Measurements from ENCODE around the gene GPR176.

GPR176 gene

GRCh38 chr15:39798382-39798781, 121.7 kb downstream of the GPR176 start:
- Histone ChIP-seq H3K4me1 (ENCODE audit: control insufficient read depth, insufficient read depth, low read length) (0 out of 2 replicates have a peak, but pooled peaks cover 1% of the 10 kb centered on the region), H3K27me3 (ENCODE audit: control insufficient read depth, insufficient read depth, low read length) (no peaks in the 10 kb centered on the region), H3K9me3 (ENCODE audit: control insufficient read depth, insufficient read depth, low read length) (no peaks in the 10 kb centered on the region), H3K4me3 (ENCODE audit: low read length) (no peak overlapping the region), H3K27ac (ENCODE audit: low read length) (no peak overlapping the region), H3K36me3 (ENCODE audit: control insufficient read depth, insufficient read depth, low read length) (peaks cover 19% of the 10 kb centered on the region; the same call in 1 of the 2 replicates)
- DNase-seq (ENCODE audit: low read depth, low spot score), result no peak
- no CpG with 5 or more reads among the region's 6 CpGs for WGBS (ENCODE audit: insufficient coverage, insufficient read length)

DNA sequence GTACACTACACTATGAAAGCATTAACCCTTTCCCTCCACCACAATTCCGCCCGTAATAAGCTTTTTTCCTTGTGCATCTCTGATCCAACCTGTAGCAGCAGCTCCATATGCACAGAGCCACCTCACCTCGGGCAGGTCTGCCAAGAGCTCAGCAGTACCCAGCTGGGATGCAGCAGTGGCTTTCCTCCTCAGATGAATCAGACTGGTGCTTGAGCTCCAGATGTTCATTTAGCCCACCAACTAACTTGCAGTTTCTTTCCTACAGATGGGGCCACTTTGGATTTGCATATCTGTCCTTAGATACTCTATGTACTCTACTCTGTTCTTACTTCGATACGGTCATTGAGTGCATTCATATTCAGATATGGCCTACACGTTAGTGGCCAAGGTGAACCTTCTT, 122.7 kb downstream of the GPR176 start:
- Histone ChIP-seq H3K4me1 (ENCODE audit: control insufficient read depth, insufficient read depth, low read length) (0 out of 2 replicates have a peak, but pooled peaks cover 1% of the 10 kb centered on the region), H3K36me3 (ENCODE audit: control insufficient read depth, insufficient read depth, low read length) (peaks cover 19% of the 10 kb centered on the region; the same call in 1 of the 2 replicates), H3K27me3 (ENCODE audit: control insufficient read depth, insufficient read depth, low read length) (no peaks in the 10 kb centered on the region), H3K9me3 (ENCODE audit: control insufficient read depth, insufficient read depth, low read length) (no peaks in the 10 kb centered on the region), H3K27ac (ENCODE audit: low read length) (no peak overlapping the region), H3K4me3 (ENCODE audit: low read length) (no peak overlapping the region)
- DNase-seq (ENCODE audit: low read depth, low spot score), result no peak
- no CpG with 5 or more reads among the region's 6 CpGs for WGBS (ENCODE audit: insufficient coverage, insufficient read length)

GRCh38 chr15:39796601-39797000, 123.5 kb downstream of the GPR176 start:
- WGBS (ENCODE audit: insufficient coverage, insufficient read length), result no CpG with 5 or more reads among the region's 5 CpGs
- DNase-seq (ENCODE audit: low read depth, low spot score), result no peak
- peaks cover 14% of the 10 kb centered on the region; the same call in 1 of the 2 replicates for H3K36me3 ChIP-seq (ENCODE audit: control insufficient read depth, insufficient read depth, low read length)
- no peak overlapping the region for H3K4me3 ChIP-seq (ENCODE audit: low read length)
- H3K27ac ChIP-seq (ENCODE audit: low read length), result no peak overlapping the region
- H3K4me1 ChIP-seq (ENCODE audit: control insufficient read depth, insufficient read depth, low read length), result 0 out of 2 replicates have a peak, but pooled peaks cover 1% of the 10 kb centered on the region
- no peaks in the 10 kb centered on the region for H3K9me3 ChIP-seq (ENCODE audit: control insufficient read depth, insufficient read depth, low read length)
- no peaks in the 10 kb centered on the region for H3K27me3 ChIP-seq (ENCODE audit: control insufficient read depth, insufficient read depth, low read length)

- no peaks in the 10 kb centered on the region for H3K27me3 ChIP-seq (ENCODE audit: control insufficient read depth, insufficient read depth, low read length)
- no peak overlapping the region for H3K4me3 ChIP-seq (ENCODE audit: low read length)
- H3K27ac ChIP-seq (ENCODE audit: low read length), result no peak overlapping the region
- 0 out of 2 replicates have a peak, but pooled peaks cover 1% of the 10 kb centered on the region for H3K4me1 ChIP-seq (ENCODE audit: control insufficient read depth, insufficient read depth, low read length)
- H3K36me3 ChIP-seq (ENCODE audit: control insufficient read depth, insufficient read depth, low read length), result peaks cover 6% of the 10 kb centered on the region; the same call in 1 of the 2 replicates
- no peaks in the 10 kb centered on the region for H3K9me3 ChIP-seq (ENCODE audit: control insufficient read depth, insufficient read depth, low read length)
- WGBS (ENCODE audit: insufficient coverage, insufficient read length), result no CpG with 5 or more reads among the region's 3 CpGs
- DNase-seq (ENCODE audit: low read depth, low spot score), result no peak
Observed at GRCh38 chr15:39795486-39795885, 124.6 kb downstream of the GPR176 start.

DNA sequence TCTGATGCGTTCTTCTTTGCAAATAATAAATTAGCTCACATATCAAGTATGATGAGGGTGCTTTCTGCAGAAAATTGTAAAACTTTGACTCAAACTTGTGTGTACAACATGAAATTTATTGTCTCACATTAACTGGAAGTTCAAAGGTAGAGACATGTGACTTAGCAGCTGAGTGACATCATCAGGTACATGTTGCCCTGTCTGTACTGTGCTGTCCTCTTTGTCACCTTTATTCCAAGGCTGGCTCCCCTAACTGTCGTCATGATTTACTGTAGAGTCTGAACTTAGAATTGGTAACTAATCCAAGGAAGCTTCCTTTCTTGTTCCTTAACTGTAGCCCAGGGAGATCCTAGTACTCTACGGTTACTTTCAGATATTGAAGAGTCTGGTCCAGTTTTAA, 125.1 kb downstream of the GPR176 start:
- no peak for DNase-seq (ENCODE audit: low read depth, low spot score)
- H3K36me3 ChIP-seq (ENCODE audit: control insufficient read depth, insufficient read depth, low read length), result peaks cover 6% of the 10 kb centered on the region; the same call in 1 of the 2 replicates
- H3K9me3 ChIP-seq (ENCODE audit: control insufficient read depth, insufficient read depth, low read length), result no peaks in the 10 kb centered on the region
- no CpG with 5 or more reads among the region's 3 CpGs for WGBS (ENCODE audit: insufficient coverage, insufficient read length)
- H3K4me3 ChIP-seq (ENCODE audit: low read length), result no peak overlapping the region
- H3K27ac ChIP-seq (ENCODE audit: low read length), result no peak overlapping the region
- H3K27me3 ChIP-seq (ENCODE audit: control insufficient read depth, insufficient read depth, low read length), result no peaks in the 10 kb centered on the region
- 0 out of 2 replicates have a peak, but pooled peaks cover 1% of the 10 kb centered on the region for H3K4me1 ChIP-seq (ENCODE audit: control insufficient read depth, insufficient read depth, low read length)

DNA sequence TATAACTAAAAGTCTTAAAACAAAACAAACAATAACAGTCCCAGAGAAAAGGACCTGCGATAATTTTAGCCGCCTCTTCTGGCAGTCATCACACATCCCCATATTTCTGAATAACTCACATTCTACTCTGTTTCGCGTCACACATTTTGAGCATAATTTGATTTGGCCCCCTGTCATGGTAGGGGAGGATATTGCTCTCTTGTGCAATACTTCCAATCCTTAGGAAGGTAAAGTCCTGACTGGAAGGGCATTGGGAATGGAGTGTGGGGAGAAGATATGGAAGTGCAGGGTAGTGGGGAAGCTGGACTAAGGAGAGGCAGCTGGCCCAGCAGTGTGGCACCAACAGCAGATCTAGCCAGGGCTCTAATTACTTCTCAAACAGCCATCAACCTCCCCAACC, 126.1 kb downstream of the GPR176 start:
- no peak overlapping the region for H3K27ac ChIP-seq (ENCODE audit: low read length)
- H3K27me3 ChIP-seq (ENCODE audit: control insufficient read depth, insufficient read depth, low read length), result no peaks in the 10 kb centered on the region
- peaks cover 6% of the 10 kb centered on the region; the same call in 1 of the 2 replicates for H3K36me3 ChIP-seq (ENCODE audit: control insufficient read depth, insufficient read depth, low read length)
- H3K9me3 ChIP-seq (ENCODE audit: control insufficient read depth, insufficient read depth, low read length), result no peaks in the 10 kb centered on the region
- H3K4me1 ChIP-seq (ENCODE audit: control insufficient read depth, insufficient read depth, low read length), result 0 out of 2 replicates have a peak, but pooled peaks cover 1% of the 10 kb centered on the region
- no CpG with 5 or more reads among the region's 4 CpGs for WGBS (ENCODE audit: insufficient coverage, insufficient read length)
- no peak for DNase-seq (ENCODE audit: low read depth, low spot score)
- no peak overlapping the region for H3K4me3 ChIP-seq (ENCODE audit: low read length)

GRCh38 chr15:39792844-39793335, 127.2 kb downstream of the GPR176 start:
- WGBS (ENCODE audit: insufficient coverage, insufficient read length), result no CpG with 5 or more reads among the region's 4 CpGs
- no peaks in the 10 kb centered on the region for H3K36me3 ChIP-seq (ENCODE audit: control insufficient read depth, insufficient read depth, low read length)
- no peak overlapping the region for H3K27ac ChIP-seq (ENCODE audit: low read length)
- no peaks in the 10 kb centered on the region for H3K27me3 ChIP-seq (ENCODE audit: control insufficient read depth, insufficient read depth, low read length)
- no peaks in the 10 kb centered on the region for H3K9me3 ChIP-seq (ENCODE audit: control insufficient read depth, insufficient read depth, low read length)
- DNase-seq (ENCODE audit: low read depth, low spot score), result no peak
- 0 out of 2 replicates have a peak, but pooled peaks cover 3% of the 10 kb centered on the region for H3K4me1 ChIP-seq (ENCODE audit: control insufficient read depth, insufficient read depth, low read length)
- no peak overlapping the region for H3K4me3 ChIP-seq (ENCODE audit: low read length)

- DNase-seq (ENCODE audit: low read depth, low spot score), result no peak
- Histone ChIP-seq H3K4me3 (ENCODE audit: low read length) (no peak overlapping the region), H3K36me3 (ENCODE audit: control insufficient read depth, insufficient read depth, low read length) (no peaks in the 10 kb centered on the region), H3K27ac (ENCODE audit: low read length) (no peak overlapping the region), H3K9me3 (ENCODE audit: control insufficient read depth, insufficient read depth, low read length) (no peaks in the 10 kb centered on the region), H3K4me1 (ENCODE audit: control insufficient read depth, insufficient read depth, low read length) (0 out of 2 replicates have a peak, but pooled peaks cover 4% of the 10 kb centered on the region), H3K27me3 (ENCODE audit: control insufficient read depth, insufficient read depth, low read length) (no peaks in the 10 kb centered on the region)
- no CpG with 5 or more reads among the region's 5 CpGs for WGBS (ENCODE audit: insufficient coverage, insufficient read length)
Observed at GRCh38 chr15:39792025-39792843, 127.8 kb downstream of the GPR176 start.

DNA sequence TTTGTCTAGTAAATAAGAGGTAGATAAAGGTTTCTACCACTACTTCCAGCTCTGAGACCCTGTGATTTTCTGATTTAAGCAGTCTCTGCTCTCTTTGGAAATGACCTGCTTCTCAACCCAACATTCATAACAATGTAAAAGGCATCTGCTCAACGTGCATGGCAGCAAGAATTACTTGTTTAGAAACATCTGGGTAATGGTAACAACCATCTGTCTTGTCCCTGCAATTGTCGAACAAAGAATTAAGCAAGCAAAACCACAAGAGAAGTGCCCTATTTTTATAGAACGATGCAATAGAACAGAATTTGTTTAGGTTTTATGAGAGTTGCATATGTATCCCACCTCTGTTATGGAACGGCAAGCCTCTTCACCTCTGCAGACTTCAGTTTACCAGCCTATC, 130.3 kb downstream of the GPR176 start:
- DNase-seq (ENCODE audit: low read depth, low spot score), result no peak
- no CpG with 5 or more reads among the region's 4 CpGs for WGBS (ENCODE audit: insufficient coverage, insufficient read length)
- peaks cover 7% of the 10 kb centered on the region; the same call in 1 of the 2 replicates for H3K4me1 ChIP-seq (ENCODE audit: control insufficient read depth, insufficient read depth, low read length)

GRCh38 chr15:39788800-39789565, 131.1 kb downstream of the GPR176 start:
- DNase-seq (ENCODE audit: low read depth, low spot score), result no peak
- Histone ChIP-seq H3K9me3 (ENCODE audit: control insufficient read depth, insufficient read depth, low read length) (no peaks in the 10 kb centered on the region), H3K4me3 (ENCODE audit: low read length) (no peak overlapping the region), H3K27me3 (ENCODE audit: control insufficient read depth, insufficient read depth, low read length) (no peaks in the 10 kb centered on the region), H3K36me3 (ENCODE audit: control insufficient read depth, insufficient read depth, low read length) (no peaks in the 10 kb centered on the region), H3K27ac (ENCODE audit: low read length) (no peak overlapping the region), H3K4me1 (ENCODE audit: control insufficient read depth, insufficient read depth, low read length) (peaks cover 7% of the 10 kb centered on the region; the same call in 1 of the 2 replicates)
- WGBS (ENCODE audit: insufficient coverage, insufficient read length), result no CpG with 5 or more reads among the region's 3 CpGs

More for the DNA sequence above, 130.3 kb downstream of the GPR176 start:
- Histone ChIP-seq H3K36me3 (ENCODE audit: control insufficient read depth, insufficient read depth, low read length) (no peaks in the 10 kb centered on the region), H3K9me3 (ENCODE audit: control insufficient read depth, insufficient read depth, low read length) (no peaks in the 10 kb centered on the region), H3K27me3 (ENCODE audit: control insufficient read depth, insufficient read depth, low read length) (no peaks in the 10 kb centered on the region), H3K4me3 (ENCODE audit: low read length) (no peak overlapping the region), H3K27ac (ENCODE audit: low read length) (no peak overlapping the region)
